Panc1 (cell line): ENCODE results near the gene MAP9. TPM values are rescaled to one million over a fixed set of nuclear protein-coding genes. Genes with fewer than 3 reads are reported as not detected.

Experiments used
- ATAC-seq: fragments of 200-7000 bp; cut with Tn5 transposase; 2 replicates; pipeline ENCODE4 v1.9.1; 2020; ENCODE audit warnings: mild to moderate bottlenecking, moderate library complexity
- BruUV-seq: library from RNA; stranded (reverse); fragments of 400-500 nt; replicated peaks from 2 replicates; lab custom pipeline; 2021; lab: Mats Ljungman, UMichigan
- CTCF ChIA-PET: fragments of 300-600 bp; sonication (Branson Sonifier 250); formaldehyde crosslinking; loops from one replicate; lab custom pipeline; 2022; ENCODE audit warnings: antibody characterized with exemption; lab: Charles Lee
- POLR2A ChIA-PET: fragments of 300-600 bp; sonication (Branson Sonifier 250); formaldehyde crosslinking; loops from one replicate; lab custom pipeline; 2022; ENCODE audit warnings: antibody characterized with exemption; lab: Charles Lee
- DNase-seq: peaks from one replicate; pipeline ENCODE4 v3.0.0-alpha.2; 2010; ENCODE audit warnings: low read depth, low spot score
- H3K27ac ChIP-seq: 2 replicates; pipeline ENCODE4 v1.5.1; 2011; ENCODE audit warnings: mild to moderate bottlenecking, low read length, inconsistent platforms
- H3K27me3 ChIP-seq: fragments of 200-500 bp; sonication (Bioruptor generic); 2 replicates; pipeline ENCODE4 v1.6.0; 2014; ENCODE audit warnings: low read length, inconsistent platforms; ENCODE audit not compliant: control insufficient read depth, insufficient read depth
- H3K36me3 ChIP-seq: fragments of 200-500 bp; sonication (Bioruptor generic); 2 replicates; pipeline ENCODE4 v1.5.1; 2014; ENCODE audit warnings: inconsistent platforms, mild to moderate bottlenecking, low read length, moderate library complexity; ENCODE audit not compliant: control insufficient read depth, insufficient read depth
- H3K4me1 ChIP-seq: 2 replicates; pipeline ENCODE4 v1.5.1; 2011; ENCODE audit warnings: inconsistent platforms, mild to moderate bottlenecking, low read length, moderate library complexity; ENCODE audit not compliant: control insufficient read depth, insufficient read depth
- H3K4me3 ChIP-seq, 2 experiments: 2 replicates each; pipeline ENCODE4 v1.5.1; 2011 to 2012; ENCODE audit warnings: low read depth in 2 of 2, low read length in 2 of 2, mild to moderate bottlenecking in 2 of 2, inconsistent platforms in 1 of 2, moderate library complexity in 1 of 2
- H3K9me3 ChIP-seq: fragments of 200-500 bp; sonication (Bioruptor generic); 2 replicates; pipeline ENCODE4 v1.5.1; 2014; ENCODE audit warnings: low read depth, mild to moderate bottlenecking, inconsistent platforms, low read length, moderate library complexity; ENCODE audit not compliant: control insufficient read depth, insufficient read depth
- POLR2AphosphoS5 ChIP-seq: IDR thresholded peaks from 2 replicates; pipeline ENCODE4 v1.6.1; 2012; ENCODE audit warnings: mild to moderate bottlenecking, low read depth, low read length, moderate library complexity
- REST ChIP-seq, 2 experiments: IDR thresholded peaks; 2 replicates each; pipeline ENCODE4 v1.6.1; 2011 to 2012; ENCODE audit warnings: low read depth in 2 of 2, control low read depth in 1 of 2, low read length in 1 of 2, mild to moderate bottlenecking in 1 of 2, moderate library complexity in 1 of 2; ENCODE audit not compliant: insufficient read depth in 1 of 2
- SIN3A ChIP-seq: IDR thresholded peaks from 2 replicates; pipeline ENCODE4 v1.6.1; 2012; ENCODE audit warnings: low read depth, mild to moderate bottlenecking, low read length, moderate library complexity, borderline replicate concordance; ENCODE audit not compliant: insufficient read depth
- TCF7L2 ChIP-seq: IDR thresholded peaks from 2 replicates; pipeline ENCODE4 v1.6.1; 2011; ENCODE audit warnings: mild to moderate bottlenecking, low read depth, low read length, inconsistent platforms
- in situ Hi-C: cut with HindIII; loops from 2 replicates; pipeline ENCODE4 v1.10.0; 2016; ENCODE audit warnings: low sequenced_read_pairs, low pct_unique_long_range_greater_than_20kb
- intact Hi-C: fragments of 100-400 bp; cut with micrococcal nuclease; formaldehyde crosslinking; loops from one replicate; pipeline ENCODE4 v1.10.0; 2022; ENCODE audit not compliant: unreplicated experiment
- total RNA-seq: library from RNA; stranded (reverse); gene quantifications from one replicate; pipeline ENCODE4 v1.2.1, GENCODE V29; 2021; ENCODE audit not compliant: unreplicated experiment
- TF ChIP-seq, protein P1 (sequence below): fragments of 450-650 bp; IDR thresholded peaks from 2 replicates; pipeline ENCODE4 v1.5.1; 2017; ENCODE audit warnings: mild to moderate bottlenecking

The MAP9 gene
- total RNA-seq, 1 experiment from 2014 or later: 9.8 TPM

DNA sequence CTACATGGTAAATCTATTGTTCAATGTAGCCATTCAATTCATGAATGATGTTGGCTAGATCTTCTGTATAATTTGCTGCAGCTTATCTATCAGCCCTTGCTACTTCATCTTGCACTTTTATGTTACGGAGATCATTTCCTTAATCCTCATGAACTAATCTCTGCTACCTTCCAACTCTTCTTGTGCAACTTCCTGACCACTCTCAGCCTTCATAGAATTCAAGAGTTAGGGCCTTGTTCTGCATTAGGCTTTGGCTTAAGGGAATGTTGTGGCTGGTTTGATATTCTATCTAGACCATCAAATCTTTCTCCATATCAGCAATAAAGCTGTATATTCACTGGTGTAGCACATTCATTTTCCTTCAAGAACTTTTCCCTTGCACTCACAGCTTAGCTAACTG, 36.7 kb upstream of the MAP9 start:
- in situ Hi-C loops: no loop called here
- CTCF ChIA-PET: no interaction called here
- Histone ChIP-seq H3K27ac (no peak overlapping the region), H3K27me3 (no peaks in the 10 kb centered on the region), H3K9me3 (no peaks in the 10 kb centered on the region), H3K4me1 (no peaks in the 10 kb centered on the region), H3K36me3 (no peaks in the 10 kb centered on the region), H3K4me3 (no peak overlapping the region)
- POLR2A ChIA-PET: no interaction called here
- no peak for TF ChIP-seq POLR2AphosphoS5
- TF ChIP-seq TCF7L2: no peak
- no peak for TF ChIP-seq SIN3A
- TF ChIP-seq, protein P1, sequence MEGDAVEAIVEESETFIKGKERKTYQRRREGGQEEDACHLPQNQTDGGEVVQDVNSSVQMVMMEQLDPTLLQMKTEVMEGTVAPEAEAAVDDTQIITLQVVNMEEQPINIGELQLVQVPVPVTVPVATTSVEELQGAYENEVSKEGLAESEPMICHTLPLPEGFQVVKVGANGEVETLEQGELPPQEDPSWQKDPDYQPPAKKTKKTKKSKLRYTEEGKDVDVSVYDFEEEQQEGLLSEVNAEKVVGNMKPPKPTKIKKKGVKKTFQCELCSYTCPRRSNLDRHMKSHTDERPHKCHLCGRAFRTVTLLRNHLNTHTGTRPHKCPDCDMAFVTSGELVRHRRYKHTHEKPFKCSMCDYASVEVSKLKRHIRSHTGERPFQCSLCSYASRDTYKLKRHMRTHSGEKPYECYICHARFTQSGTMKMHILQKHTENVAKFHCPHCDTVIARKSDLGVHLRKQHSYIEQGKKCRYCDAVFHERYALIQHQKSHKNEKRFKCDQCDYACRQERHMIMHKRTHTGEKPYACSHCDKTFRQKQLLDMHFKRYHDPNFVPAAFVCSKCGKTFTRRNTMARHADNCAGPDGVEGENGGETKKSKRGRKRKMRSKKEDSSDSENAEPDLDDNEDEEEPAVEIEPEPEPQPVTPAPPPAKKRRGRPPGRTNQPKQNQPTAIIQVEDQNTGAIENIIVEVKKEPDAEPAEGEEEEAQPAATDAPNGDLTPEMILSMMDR: no peak
- no peak for TF ChIP-seq REST (IDR thresholded peaks at IDR 0.05; ENCODE audit: insufficient read depth in 1 of 2, low read depth in 2 of 2, low read length in 1 of 2)
- intact Hi-C loops: no loop called here
- no TSS peak for BruUV-seq
- ATAC-seq (no peak), DNase-seq (no peak)

- ATAC-seq (no peak), DNase-seq (no peak)
- Histone ChIP-seq H3K9me3 (no peaks in the 10 kb centered on the region), H3K36me3 (no peaks in the 10 kb centered on the region), H3K27ac (no peak overlapping the region), H3K4me1 (no peaks in the 10 kb centered on the region), H3K27me3 (no peaks in the 10 kb centered on the region), H3K4me3 (no peak overlapping the region)
- no TSS peak for BruUV-seq
- CTCF ChIA-PET: no interaction called here
- in situ Hi-C loops (no loop called here), intact Hi-C loops (no loop called here)
- POLR2A ChIA-PET: no interaction called here
- TF ChIP-seq TCF7L2 (no peak), REST (IDR thresholded peaks at IDR 0.05; ENCODE audit: insufficient read depth in 1 of 2, low read depth in 2 of 2, low read length in 1 of 2) (no peak)
- TF ChIP-seq, protein P1: no peak
Observed at GRCh38 chr4:155411546-155411945, 34.8 kb upstream of the MAP9 start.
